ENCODE data around the gene CABLES2.
A peak's percentile ranks its signal among the peaks of the same experiment; 100 is the strongest.

Gene CABLES2

DNA sequence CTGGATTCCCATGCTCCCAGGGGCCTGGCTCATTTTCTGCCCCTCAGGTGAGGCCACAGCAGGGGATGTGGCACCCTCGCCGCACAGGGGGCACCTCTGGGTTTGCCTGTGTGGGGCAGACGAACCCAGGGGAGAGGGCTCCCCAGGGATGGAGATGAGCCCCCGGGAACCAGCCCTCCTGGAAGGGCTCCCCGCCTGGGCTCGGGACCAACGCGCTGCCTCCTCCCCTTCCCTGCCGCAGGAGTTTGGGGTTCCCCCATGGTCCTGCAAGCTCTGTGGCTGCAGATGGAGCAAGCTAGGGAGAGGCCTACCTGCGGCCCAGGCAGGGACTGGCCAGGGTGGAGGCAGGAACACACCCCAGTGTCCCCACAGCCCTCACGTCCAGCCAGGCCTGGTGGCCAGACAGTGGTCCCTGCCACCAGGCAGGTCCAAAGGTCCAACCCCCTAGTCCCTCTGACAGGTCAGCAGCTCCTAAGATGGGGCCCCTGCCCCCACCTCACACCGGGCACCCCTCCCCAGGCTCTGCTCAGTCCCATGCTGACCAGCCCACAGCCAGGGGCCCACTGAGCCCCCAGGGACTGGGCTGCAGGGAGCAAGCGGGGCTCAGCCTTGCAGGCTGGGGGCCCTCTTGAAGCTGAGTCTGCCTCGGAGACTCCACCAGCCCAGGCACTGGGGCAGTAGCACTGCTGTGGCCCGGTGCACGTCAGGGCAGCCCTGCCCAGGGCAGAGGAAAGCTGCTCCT is 53.6 kb downstream of the CABLES2 start:
- Mint-ChIP-seq H3K36me3 (peaks cover 11% of the 10 kb centered on the region), H3K27me3 (no peaks in the 10 kb centered on the region), H3K4me1 (peaks cover 9% of the 10 kb centered on the region), H3K4me3 (no peak overlapping the region), H3K9me3 (peaks cover 4% of the 10 kb centered on the region), H3K27ac (no peak overlapping the region)
- no peak for ATAC-seq

DNA sequence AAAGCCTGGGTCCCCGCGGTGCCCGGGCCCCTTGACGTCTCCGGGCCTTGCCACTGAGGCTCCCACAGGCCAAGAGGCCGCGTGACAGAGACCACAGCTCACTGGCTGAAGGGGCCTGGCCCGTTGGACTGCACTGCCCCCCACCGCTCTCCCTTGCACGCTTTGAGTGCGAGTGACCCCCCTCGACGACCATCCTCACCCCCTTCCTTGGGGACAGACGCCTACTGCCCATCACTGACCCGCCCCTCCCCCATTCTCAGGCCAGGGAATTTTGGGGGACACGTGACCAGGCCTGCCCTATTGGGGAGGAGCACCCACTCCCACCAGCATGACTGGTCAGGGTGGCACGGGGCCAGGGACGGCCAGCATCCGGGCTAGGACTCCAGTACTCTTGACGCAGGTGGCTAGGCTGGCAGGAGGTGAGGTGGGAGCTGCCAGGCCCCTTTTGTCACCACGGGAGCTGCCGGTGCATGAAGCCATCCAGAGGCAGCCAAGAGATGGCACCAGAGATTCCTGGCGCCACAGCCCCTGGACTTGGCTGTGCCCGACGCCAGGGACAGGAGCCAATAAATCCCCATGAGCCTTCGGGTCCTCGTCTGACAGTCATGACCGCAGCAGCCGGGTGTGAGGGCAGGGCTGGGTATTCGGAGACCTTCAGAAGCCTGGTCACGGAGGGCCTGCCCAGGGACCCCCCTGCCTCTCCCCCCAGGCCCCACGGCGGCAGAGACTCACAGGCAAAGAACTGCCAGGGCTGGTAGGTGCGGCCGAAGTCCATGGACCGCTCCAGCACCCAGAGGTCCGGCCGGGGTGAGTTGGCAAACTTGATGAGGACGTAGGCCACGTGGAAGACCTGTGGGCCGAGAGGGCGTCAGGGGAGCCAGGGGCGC is 54.4 kb downstream of the CABLES2 start:
- Mint-ChIP-seq H3K9me3 (peaks cover 5% of the 10 kb centered on the region), H3K27me3 (no peaks in the 10 kb centered on the region), H3K4me1 (peaks cover 4% of the 10 kb centered on the region), H3K4me3 (no peak overlapping the region), H3K27ac (no peak overlapping the region), H3K36me3 (peaks cover 13% of the 10 kb centered on the region)
- no peak for ATAC-seq

DNA sequence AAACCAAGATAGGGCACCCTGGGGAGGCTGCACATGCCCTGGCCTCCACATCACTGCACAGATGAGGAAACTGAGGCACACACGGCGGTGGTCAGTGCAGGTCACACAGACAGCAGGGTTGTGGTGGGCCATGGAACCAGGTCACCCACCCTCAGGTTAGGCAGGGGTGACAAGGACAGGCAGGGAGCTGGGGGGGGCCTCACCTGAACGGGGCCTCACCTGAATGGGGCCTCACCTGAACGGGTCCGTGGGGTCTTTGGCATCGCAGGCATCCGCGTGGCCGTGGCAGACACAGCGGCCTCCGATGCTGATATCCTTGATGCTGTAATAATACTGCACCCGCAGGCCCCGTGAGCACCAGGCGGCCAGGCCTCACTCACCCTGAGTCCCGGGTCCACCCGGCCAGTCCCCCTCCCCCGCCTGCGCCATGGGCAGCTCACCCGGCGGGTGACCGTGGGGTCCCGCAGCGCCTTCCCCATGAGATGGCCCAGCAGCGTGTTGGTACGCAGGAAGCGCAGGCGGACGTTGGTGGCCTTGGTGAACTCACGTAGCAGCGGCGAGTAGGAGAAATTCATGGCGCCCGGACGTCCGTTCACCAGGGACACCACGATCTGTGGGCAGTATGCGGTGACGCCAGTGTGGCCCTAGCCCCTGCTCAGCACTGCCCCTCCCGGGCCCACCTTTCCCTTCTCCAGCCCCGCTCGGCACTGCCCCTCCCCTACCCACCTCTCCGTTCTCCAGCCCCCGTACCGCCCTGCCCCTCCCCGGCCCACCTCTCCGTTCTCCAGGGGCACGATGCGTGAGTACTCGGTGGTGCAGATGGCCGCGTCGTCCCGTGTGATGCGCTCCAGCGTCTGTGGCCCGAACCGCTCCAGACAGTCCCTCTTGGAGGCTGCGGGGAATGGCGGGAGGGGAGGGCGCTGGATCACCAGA is 55.4 kb downstream of the CABLES2 start:
- Mint-ChIP-seq H3K27me3 (no peaks in the 10 kb centered on the region), H3K27ac (no peak overlapping the region), H3K9me3 (peaks cover 5% of the 10 kb centered on the region), H3K4me3 (no peak overlapping the region), H3K36me3 (peaks cover 13% of the 10 kb centered on the region), H3K4me1 (peaks cover 4% of the 10 kb centered on the region)
- no peak for ATAC-seq

DNA sequence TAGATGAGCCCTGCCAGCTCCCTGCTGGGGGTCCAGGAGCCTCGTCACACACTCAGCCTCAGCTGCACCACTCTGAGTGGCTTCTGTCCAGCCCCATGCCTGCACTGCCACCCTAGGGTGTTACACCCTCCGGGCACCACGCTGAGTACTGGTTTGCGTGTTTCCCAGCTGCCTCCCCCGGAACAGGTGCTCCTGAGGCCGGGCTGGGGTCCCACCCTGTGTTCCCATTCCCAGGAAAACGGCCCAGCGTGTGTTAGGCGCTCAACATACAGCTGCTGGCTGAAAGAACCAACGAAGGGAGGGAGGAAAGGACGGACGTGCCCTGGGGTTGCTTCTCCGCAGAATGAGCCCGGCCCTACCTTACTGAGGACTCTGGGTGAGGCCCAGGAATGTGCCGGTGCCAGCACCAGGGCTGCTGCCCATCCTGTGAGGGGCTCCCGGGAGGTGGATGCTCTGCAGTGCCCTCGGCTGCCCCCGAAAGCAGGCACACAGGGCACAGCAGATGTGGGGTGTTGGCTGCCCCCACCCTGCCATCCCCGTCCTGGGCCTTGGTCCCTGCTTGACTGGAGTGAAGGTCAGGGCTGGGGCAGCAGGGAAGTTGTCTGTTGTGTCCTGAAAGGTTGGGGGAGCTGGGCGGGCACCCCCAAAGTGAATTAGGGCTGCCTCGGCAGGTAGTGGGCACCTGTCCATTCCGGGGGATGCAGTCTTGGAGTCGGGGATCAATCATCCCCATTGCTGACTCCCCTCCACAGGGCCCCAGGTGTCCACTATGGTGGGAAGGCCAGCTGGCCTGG is 56.3 kb downstream of the CABLES2 start:
- peaks cover 5% of the 10 kb centered on the region for H3K9me3 Mint-ChIP-seq
- no peaks in the 10 kb centered on the region for H3K27me3 Mint-ChIP-seq
- peaks cover 4% of the 10 kb centered on the region for H3K4me1 Mint-ChIP-seq
- no peak overlapping the region for H3K27ac Mint-ChIP-seq
- no peak overlapping the region for H3K4me3 Mint-ChIP-seq
- no peak for ATAC-seq
- H3K36me3 Mint-ChIP-seq = peaks cover 13% of the 10 kb centered on the region

DNA sequence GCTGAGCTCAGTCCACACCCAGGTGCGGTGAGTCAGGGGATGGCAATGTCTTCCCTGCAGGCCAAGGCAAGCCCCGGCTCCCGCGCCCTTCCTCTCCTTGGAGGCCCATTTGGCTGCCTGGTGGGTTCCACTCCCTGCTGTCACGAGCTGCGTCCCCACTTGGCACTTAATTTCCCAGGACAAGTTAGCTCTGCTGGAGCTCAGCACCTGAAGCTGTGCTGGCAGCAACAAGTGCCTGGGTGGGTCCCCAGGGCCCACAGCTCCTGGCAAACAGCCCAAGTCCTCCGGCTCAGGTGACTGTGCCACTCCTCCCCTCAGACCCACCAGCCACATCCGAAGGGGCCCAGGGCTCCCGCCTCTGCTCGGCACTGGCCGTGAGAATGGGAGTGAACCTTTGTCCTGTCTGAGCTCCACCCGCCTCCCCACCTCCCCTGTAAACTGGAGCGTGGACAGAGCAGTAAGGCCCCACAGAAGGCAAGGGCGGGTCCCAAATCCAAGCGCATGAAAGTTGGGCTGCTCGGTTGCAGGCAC is 56.9 kb downstream of the CABLES2 start:
- Mint-ChIP-seq H3K4me1 (peaks cover 4% of the 10 kb centered on the region), H3K27ac (no peak overlapping the region), H3K27me3 (no peaks in the 10 kb centered on the region), H3K9me3 (peaks cover 5% of the 10 kb centered on the region), H3K36me3 (peaks cover 13% of the 10 kb centered on the region), H3K4me3 (no peak overlapping the region)
- ATAC-seq = no peak

DNA sequence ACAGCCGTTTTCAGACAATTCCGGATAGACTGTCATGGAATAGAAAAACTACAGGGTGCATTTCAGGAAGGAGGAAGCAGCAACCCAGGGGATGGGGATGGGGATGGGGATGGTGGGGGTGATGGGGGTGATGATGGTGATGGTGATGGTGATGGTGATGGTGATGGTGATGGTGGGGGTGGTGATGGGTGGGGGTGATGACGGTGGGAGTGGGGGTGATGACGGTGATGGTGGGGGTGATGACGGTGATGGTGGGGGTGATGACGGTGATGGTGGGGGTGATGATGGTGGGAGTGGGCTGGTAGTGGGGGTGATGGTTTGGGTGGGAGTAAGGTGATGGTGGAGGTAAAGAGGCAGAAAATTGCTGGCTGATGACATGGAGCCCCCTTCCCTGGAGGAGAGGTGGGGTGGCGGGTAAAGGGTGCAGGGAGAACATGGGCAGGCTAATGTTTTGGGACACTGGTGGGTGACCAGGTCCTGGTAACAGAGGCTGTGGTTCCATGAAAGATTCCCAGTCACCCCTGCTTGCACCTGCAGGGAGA is 57.5 kb downstream of the CABLES2 start:
- H3K4me1 Mint-ChIP-seq = peaks cover 4% of the 10 kb centered on the region
- ATAC-seq = no peak
- peaks cover 13% of the 10 kb centered on the region for H3K36me3 Mint-ChIP-seq
- H3K27me3 Mint-ChIP-seq = no peaks in the 10 kb centered on the region
- no peak overlapping the region for H3K27ac Mint-ChIP-seq
- no peak overlapping the region for H3K4me3 Mint-ChIP-seq
- peaks cover 5% of the 10 kb centered on the region for H3K9me3 Mint-ChIP-seq

DNA sequence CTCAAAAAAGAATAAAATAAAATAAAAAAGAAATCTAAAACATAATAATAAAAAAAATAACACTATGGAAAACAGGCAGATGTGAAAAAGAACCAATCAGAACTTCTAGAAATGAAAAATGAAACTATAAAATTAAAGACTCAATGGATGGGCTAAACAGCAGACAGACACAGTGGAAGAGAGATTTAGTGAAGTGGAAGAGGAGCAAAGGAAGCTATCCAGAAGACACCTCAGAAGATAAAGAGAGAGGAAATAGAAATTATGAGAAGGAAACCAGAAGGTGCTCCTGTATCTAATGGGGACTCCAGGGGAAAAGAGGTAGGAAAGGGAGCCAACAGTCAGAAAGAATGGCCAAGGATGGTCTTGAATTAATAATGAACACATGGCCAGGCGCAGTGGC is 58.5 kb downstream of the CABLES2 start:
- Mint-ChIP-seq H3K27ac (peak overlapping the region; percentile 73), H3K36me3 (peaks cover 13% of the 10 kb centered on the region), H3K4me3 (no peak overlapping the region), H3K9me3 (peaks cover 5% of the 10 kb centered on the region), H3K4me1 (peaks cover 4% of the 10 kb centered on the region), H3K27me3 (no peaks in the 10 kb centered on the region)
- ATAC-seq = no peak

DNA sequence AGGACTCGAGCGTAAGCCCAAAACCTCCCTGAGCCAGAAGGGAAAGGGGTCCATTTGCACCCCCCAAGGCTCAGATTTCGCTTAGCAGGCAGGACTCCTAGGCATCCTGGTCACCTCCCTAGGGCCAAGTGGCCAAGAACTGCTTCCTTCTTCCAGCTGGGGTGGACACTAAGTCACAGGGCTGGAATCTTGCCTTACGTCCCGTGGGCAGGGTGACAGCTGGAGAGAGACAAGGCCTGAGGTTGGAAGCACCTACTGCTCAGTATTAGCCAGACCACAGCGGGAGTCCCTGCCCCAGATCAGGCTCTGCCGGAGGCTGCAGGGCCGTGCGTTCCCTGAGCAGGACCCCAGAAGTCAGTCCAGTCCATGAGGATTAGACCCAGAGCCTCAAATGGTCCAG is 59.6 kb downstream of the CABLES2 start:
- H3K27me3 Mint-ChIP-seq = no peaks in the 10 kb centered on the region
- no peak overlapping the region for H3K4me3 Mint-ChIP-seq
- ATAC-seq = no peak
- H3K27ac Mint-ChIP-seq = no peak overlapping the region
- peaks cover 5% of the 10 kb centered on the region for H3K9me3 Mint-ChIP-seq
- peaks cover 19% of the 10 kb centered on the region for H3K36me3 Mint-ChIP-seq
- H3K4me1 Mint-ChIP-seq = peaks cover 4% of the 10 kb centered on the region

DNA sequence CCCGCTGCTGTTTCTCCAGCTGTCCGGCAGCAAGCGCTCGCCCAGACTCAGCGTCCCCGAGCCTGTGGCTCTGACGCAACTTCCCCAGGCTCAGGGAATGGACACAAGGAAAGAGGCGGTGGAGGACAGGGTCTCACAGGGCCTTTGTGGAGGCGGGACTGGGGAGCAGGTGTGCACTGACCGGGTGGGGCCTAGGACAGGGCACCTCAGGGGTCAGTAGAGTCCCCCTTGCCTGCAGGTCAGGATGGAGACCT is 60.0 kb downstream of the CABLES2 start:
- Mint-ChIP-seq H3K4me3 (no peak overlapping the region), H3K4me1 (peaks cover 4% of the 10 kb centered on the region), H3K36me3 (peaks cover 19% of the 10 kb centered on the region), H3K9me3 (peaks cover 5% of the 10 kb centered on the region), H3K27me3 (no peaks in the 10 kb centered on the region), H3K27ac (no peak overlapping the region)
- ATAC-seq = no peak

DNA sequence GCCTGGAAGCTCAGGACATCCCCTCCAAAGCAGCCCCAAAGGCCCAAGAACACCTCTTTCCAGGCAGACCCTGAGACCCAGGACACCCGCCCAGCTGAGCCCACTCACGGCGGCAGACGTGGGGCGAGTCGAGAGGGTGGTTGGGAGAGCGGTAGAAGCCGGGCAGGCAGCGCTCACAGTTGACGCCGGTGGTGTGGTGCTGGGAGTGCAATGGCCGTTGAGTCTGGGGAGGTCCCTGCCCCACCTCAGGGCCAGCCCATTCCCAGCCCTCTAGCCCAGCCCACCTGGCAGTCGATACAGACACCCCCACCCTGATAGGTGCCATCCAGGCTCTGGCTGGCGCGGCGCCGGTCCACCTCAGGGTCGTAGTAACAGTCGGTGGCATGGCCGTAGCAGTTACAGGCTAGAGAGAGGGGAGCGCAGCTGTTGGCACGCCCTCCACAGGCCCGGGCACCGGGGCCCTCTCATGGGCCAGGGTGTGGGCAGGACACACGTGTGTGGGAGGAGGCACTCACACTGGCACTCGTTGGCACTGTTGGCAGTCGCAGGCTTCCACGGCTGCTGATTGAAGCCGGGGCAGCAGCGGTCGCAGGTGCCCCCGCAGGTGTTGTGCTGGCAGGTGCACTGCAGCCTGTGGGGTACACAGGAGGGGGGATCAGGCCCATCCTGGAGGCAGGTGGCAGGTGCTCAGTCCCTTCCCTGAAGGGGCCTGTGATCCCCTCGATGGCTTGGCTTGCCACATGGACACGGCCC is 60.5 kb downstream of the CABLES2 start:
- Mint-ChIP-seq H3K27me3 (no peaks in the 10 kb centered on the region), H3K27ac (no peak overlapping the region), H3K4me3 (no peak overlapping the region), H3K36me3 (peaks cover 22% of the 10 kb centered on the region), H3K4me1 (peaks cover 6% of the 10 kb centered on the region), H3K9me3 (peaks cover 6% of the 10 kb centered on the region)
- ATAC-seq = peak; percentile 6

DNA sequence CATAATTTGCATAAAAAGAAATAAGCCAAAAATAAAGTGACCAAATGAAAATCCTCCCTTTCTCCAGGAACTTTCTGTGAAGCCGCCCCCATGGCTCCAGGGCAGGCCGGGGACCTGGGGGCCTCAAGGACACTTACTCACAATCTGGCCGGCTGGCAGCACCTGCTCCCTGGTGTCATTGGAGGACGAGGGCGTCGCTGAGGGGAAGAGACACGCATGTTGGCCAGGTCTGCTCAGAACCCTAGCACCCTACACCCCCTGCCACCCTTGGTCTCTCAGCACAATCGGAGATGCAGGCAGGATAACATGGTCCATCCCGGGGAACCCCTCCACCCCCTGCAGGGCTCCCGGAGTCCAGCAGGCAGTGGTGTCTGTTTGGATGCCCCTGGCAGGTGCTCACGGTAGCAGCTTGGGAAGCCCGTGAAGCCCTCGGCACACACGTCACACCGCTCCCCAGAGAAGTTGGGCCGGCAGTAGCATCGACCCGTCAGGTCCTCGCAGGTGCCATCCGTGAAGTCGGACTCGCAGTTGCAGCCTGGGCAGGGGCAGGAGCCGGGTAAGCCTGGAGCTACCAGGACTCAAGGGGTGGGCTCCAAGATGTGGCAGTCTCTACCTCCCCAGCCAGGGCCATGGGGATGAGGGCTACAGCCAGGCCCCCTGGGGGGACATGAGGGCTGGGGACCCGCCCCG is 61.3 kb downstream of the CABLES2 start:
- ATAC-seq = no peak
- Mint-ChIP-seq H3K4me1 (peaks cover 10% of the 10 kb centered on the region), H3K36me3 (peaks cover 25% of the 10 kb centered on the region), H3K27me3 (no peaks in the 10 kb centered on the region), H3K4me3 (no peak overlapping the region), H3K27ac (no peak overlapping the region), H3K9me3 (peaks cover 7% of the 10 kb centered on the region)

DNA sequence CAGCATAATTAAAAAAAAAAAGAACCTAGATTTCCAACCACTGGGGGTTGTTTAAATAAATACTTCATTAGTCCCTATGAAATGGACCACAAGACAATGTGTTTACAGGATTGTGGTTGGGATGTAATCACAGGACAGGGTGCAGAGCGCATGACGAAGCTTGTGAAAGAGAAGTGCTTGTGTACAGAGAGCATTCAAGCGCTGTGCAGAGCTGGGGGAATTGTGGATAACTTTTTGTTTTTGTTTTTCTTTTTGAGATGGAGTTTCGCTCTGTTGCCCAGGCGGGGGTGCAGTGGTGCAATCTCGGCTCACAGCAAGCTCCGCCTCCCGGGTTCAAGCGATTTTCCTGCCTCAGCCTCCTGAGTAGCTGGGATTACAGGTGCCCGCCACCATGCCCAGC is 62.3 kb downstream of the CABLES2 start:
- no peak overlapping the region for H3K27ac Mint-ChIP-seq
- no peak for ATAC-seq
- H3K9me3 Mint-ChIP-seq = peaks cover 7% of the 10 kb centered on the region
- no peaks in the 10 kb centered on the region for H3K27me3 Mint-ChIP-seq
- H3K4me3 Mint-ChIP-seq = no peak overlapping the region
- H3K4me1 Mint-ChIP-seq = peaks cover 10% of the 10 kb centered on the region
- peaks cover 27% of the 10 kb centered on the region for H3K36me3 Mint-ChIP-seq

DNA sequence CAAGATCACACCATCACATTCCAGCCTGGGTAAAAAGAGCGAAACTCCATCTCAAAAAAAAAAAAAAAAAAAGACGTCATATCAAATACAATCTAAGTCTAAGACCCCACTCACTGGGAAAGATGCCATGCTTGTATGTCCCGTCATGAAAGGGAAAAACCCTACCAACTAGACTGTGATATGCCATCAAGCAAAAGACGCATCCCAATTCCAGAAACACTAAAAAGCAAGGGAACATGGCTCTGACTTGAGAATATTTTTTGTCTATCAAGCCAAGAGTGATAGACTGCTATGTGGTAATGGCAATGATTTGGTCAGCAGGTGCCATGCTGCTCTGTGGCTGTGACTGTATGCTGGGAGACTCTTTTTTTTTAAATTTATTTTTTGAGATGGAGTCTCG is 63.0 kb downstream of the CABLES2 start:
- peaks cover 24% of the 10 kb centered on the region for H3K36me3 Mint-ChIP-seq
- no peak overlapping the region for H3K4me3 Mint-ChIP-seq
- H3K4me1 Mint-ChIP-seq = peaks cover 17% of the 10 kb centered on the region
- H3K27me3 Mint-ChIP-seq = no peaks in the 10 kb centered on the region
- no peak overlapping the region for H3K27ac Mint-ChIP-seq
- H3K9me3 Mint-ChIP-seq = peaks cover 7% of the 10 kb centered on the region
- ATAC-seq = no peak
